A549 (cell line): Measurements from ENCODE around the gene MSN.

Experiments used
- CBX8 ChIP-seq: fragments of 200-600 bp; sonication (generic); IDR thresholded peaks from 2 replicates; pipeline ENCODE4 v1.6.1; 2016
- CHD2 ChIP-seq: fragments of 150-350 bp; IDR thresholded peaks from 2 replicates; pipeline ENCODE4 v1.6.1; 2014; ENCODE audit warnings: low read length; ENCODE audit not compliant: partially characterized antibody
- EHMT2 ChIP-seq: fragments of 200-600 bp; sonication (generic); IDR thresholded peaks from 2 replicates; pipeline ENCODE4 v1.6.1; 2016; ENCODE audit warnings: antibody characterized with exemption, low read depth, mild to moderate bottlenecking, moderate library complexity
- ESRRA ChIP-seq: fragments of 150-350 bp; IDR thresholded peaks from 2 replicates; pipeline ENCODE4 v1.6.1; 2014; ENCODE audit warnings: mild to moderate bottlenecking, low read length, borderline replicate concordance
- HMGXB4 ChIP-seq: fragments of 250-450 bp; sonication (Bioruptor Pico); IDR thresholded peaks from 2 replicates; pipeline ENCODE4 v1.5.0; 2021; ENCODE audit warnings: mild to moderate bottlenecking, moderate library complexity, borderline replicate concordance
- MAZ ChIP-seq: fragments of 150-350 bp; IDR thresholded peaks from 2 replicates; pipeline ENCODE4 v1.6.1; 2014; ENCODE audit warnings: antibody characterized with exemption, low read depth, low read length, borderline replicate concordance
- MYC ChIP-seq: IDR thresholded peaks from 2 replicates; pipeline ENCODE4 v1.6.1; 2012; ENCODE audit warnings: mild to moderate bottlenecking, inconsistent platforms, low read length, improper control_type of control experiment, borderline replicate concordance
- POLR2A ChIP-seq: IDR thresholded peaks from 2 replicates; pipeline ENCODE4 v1.6.1; 2012; ENCODE audit warnings: mild to moderate bottlenecking, low read length
- POLR2AphosphoS2 ChIP-seq: conservative IDR thresholded peaks from 2 replicates; pipeline ENCODE4 v1.6.1; 2012; ENCODE audit warnings: low read length, improper control_type of control experiment, inconsistent platforms
- RFX5 ChIP-seq: fragments of 450-650 bp; IDR thresholded peaks from 2 replicates; pipeline ENCODE4 v1.7.1; 2014; ENCODE audit warnings: antibody characterized with exemption, mild to moderate bottlenecking, moderate library complexity
- TF ChIP-seq, protein P1 (sequence below): fragments of >200 bp; sonication (Bioruptor Twin); formaldehyde crosslinking; IDR thresholded peaks from 3 replicates; pipeline ENCODE4 v1.5.1; 2016
- TF ChIP-seq, protein P2 (sequence below): fragments of 450-650 bp; IDR thresholded peaks from 2 replicates; pipeline ENCODE4 v1.6.1; 2014; ENCODE audit warnings: antibody characterized with exemption

GRCh38 chrX:65741823-65742222, 74.4 kb downstream of the MSN start:
- TF ChIP-seq, protein P1, sequence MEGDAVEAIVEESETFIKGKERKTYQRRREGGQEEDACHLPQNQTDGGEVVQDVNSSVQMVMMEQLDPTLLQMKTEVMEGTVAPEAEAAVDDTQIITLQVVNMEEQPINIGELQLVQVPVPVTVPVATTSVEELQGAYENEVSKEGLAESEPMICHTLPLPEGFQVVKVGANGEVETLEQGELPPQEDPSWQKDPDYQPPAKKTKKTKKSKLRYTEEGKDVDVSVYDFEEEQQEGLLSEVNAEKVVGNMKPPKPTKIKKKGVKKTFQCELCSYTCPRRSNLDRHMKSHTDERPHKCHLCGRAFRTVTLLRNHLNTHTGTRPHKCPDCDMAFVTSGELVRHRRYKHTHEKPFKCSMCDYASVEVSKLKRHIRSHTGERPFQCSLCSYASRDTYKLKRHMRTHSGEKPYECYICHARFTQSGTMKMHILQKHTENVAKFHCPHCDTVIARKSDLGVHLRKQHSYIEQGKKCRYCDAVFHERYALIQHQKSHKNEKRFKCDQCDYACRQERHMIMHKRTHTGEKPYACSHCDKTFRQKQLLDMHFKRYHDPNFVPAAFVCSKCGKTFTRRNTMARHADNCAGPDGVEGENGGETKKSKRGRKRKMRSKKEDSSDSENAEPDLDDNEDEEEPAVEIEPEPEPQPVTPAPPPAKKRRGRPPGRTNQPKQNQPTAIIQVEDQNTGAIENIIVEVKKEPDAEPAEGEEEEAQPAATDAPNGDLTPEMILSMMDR = no peak
- no peak for TF ChIP-seq MYC
- no peak for TF ChIP-seq CHD2
- no peak for TF ChIP-seq RFX5
- no peak for TF ChIP-seq POLR2A
- TF ChIP-seq ESRRA = no peak
- TF ChIP-seq HMGXB4 (CRISPR knock-in tag) = no peak
- TF ChIP-seq POLR2AphosphoS2 = no peak
- TF ChIP-seq, protein P2, sequence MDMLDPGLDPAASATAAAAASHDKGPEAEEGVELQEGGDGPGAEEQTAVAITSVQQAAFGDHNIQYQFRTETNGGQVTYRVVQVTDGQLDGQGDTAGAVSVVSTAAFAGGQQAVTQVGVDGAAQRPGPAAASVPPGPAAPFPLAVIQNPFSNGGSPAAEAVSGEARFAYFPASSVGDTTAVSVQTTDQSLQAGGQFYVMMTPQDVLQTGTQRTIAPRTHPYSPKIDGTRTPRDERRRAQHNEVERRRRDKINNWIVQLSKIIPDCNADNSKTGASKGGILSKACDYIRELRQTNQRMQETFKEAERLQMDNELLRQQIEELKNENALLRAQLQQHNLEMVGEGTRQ = no peak
- TF ChIP-seq CBX8 = no peak
- TF ChIP-seq MAZ = no peak
- TF ChIP-seq EHMT2 = no peak
